HL-60 (cell line): ENCODE measurements around the gene SAPCD2.
A peak's percentile ranks its signal among the peaks of the same experiment; 100 is the strongest.

Experiments
- DNase-seq, 2 experiments: peaks; one replicate each; pipeline ENCODE4 v3.0.0-alpha.2; 2010 to 2020; ENCODE audit warnings: low read depth in 1 of 2, low spot score in 1 of 2
- H3K27ac ChIP-seq: fragments of 250-450 bp; sonication (Bioruptor Pico); replicated peaks from 2 replicates; pipeline ENCODE4 v1.5.1; 2020; ENCODE audit warnings: mild to moderate bottlenecking, moderate library complexity
- H3K27me3 ChIP-seq: fragments of 250-450 bp; sonication (Bioruptor Pico); 2 replicates; pipeline ENCODE4 v1.5.1; 2021; ENCODE audit warnings: mild to moderate bottlenecking, moderate library complexity; ENCODE audit not compliant: insufficient read depth, poor library complexity, severe bottlenecking
- H3K4me3 ChIP-seq: replicated peaks from 2 replicates; pipeline ENCODE4 v1.5.1; 2011; ENCODE audit warnings: mild to moderate bottlenecking, control low read depth, low read length; ENCODE audit not compliant: insufficient read depth
- CTCF ChIP-seq: IDR thresholded peaks from one replicate; pipeline ENCODE4 v1.5.1; 2011; ENCODE audit warnings: low read length, control low read depth, inconsistent platforms; ENCODE audit not compliant: insufficient read depth
- GABPA ChIP-seq: IDR thresholded peaks from 2 replicates; pipeline ENCODE4 v1.6.1; 2012; ENCODE audit warnings: low read depth
- POLR2AphosphoS5 ChIP-seq: IDR thresholded peaks from 2 replicates; pipeline ENCODE4 v1.6.1; 2012; ENCODE audit warnings: low read depth
- REST ChIP-seq: IDR thresholded peaks from 2 replicates; pipeline ENCODE4 v1.6.1; 2012; ENCODE audit warnings: low read depth; ENCODE audit not compliant: insufficient replicate concordance
- SPI1 ChIP-seq: IDR thresholded peaks from 2 replicates; pipeline ENCODE4 v1.6.1; 2012; ENCODE audit warnings: low read depth, mild to moderate bottlenecking, borderline replicate concordance

The SAPCD2 gene

GRCh38 chr9:137113385-137114159, 43.2 kb upstream of the SAPCD2 start:
- Histone ChIP-seq H3K27me3 (no peaks in the 10 kb centered on the region), H3K27ac (peak overlapping the region; percentile 35; the same call in 1 of the 2 replicates), H3K4me3 (peak overlapping the region; percentile 54)
- TF ChIP-seq CTCF: no peak
- TF ChIP-seq SPI1: peak; percentile 49; the same call in 1 of the 2 replicates
- no peak for DNase-seq

- Histone ChIP-seq H3K27ac (no peak overlapping the region), H3K27me3 (no peaks in the 10 kb centered on the region), H3K4me3 (no peak overlapping the region)
- no peak for DNase-seq
- no peak for TF ChIP-seq REST
- no peak for TF ChIP-seq POLR2AphosphoS5
- TF ChIP-seq CTCF: no peak
- no peak for TF ChIP-seq GABPA
- no peak for TF ChIP-seq SPI1
Measured at GRCh38 chr9:137112564-137113384, 42.4 kb upstream of the SAPCD2 start.

- TF ChIP-seq POLR2AphosphoS5: no peak
- no peak for TF ChIP-seq CTCF
- no peak for TF ChIP-seq GABPA
- TF ChIP-seq SPI1: no peak
- no peak for TF ChIP-seq REST
- no peak overlapping the region for H3K4me3 ChIP-seq
- no peaks in the 10 kb centered on the region for H3K27me3 ChIP-seq
- DNase-seq: no peak
- H3K27ac ChIP-seq: no peak overlapping the region
Measured at GRCh38 chr9:137111788-137112563, 41.6 kb upstream of the SAPCD2 start.
